HG03432 (cell line): ENCODE data around the gene PON3.

Experiments used
- ATAC-seq: cut with Tn5 transposase; IDR thresholded peaks from one replicate; pipeline ENCODE4 v1.9.1; 2021; ENCODE audit warnings: mild to moderate bottlenecking, moderate library complexity; ENCODE audit not compliant: unreplicated experiment

Gene PON3

DNA sequence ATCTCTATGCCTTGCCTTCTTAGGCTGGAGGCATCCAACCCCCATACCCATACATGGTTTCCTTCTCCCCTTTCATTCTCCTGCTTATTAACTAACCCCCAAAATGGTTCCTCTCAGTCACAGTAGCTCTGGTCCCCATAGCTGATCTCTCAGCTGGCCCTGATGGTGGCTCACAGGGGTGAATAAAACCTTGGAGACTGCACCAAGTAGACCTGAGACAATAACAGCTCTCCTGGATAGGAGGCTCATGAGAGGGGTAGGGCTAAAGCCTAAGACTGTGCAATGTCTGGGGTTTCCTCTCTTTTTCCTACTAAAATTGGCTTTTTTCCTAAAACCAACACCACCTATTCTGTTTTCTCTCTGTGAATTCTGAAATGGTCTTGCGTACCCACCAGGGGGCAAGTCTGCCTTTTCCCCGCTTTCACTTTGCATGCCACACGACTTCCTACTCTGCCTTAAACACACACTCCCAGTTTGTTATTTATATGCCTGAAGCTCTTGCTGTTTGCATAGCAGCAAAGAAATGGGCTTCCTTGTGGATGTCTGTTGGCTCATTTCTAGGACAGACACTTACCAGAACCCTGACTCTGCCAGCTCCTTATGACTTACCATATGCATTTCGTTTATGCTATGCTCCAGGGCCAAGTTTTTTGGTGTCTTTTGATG, 53.4 kb downstream of the PON3 start:
- ATAC-seq: no peak

DNA sequence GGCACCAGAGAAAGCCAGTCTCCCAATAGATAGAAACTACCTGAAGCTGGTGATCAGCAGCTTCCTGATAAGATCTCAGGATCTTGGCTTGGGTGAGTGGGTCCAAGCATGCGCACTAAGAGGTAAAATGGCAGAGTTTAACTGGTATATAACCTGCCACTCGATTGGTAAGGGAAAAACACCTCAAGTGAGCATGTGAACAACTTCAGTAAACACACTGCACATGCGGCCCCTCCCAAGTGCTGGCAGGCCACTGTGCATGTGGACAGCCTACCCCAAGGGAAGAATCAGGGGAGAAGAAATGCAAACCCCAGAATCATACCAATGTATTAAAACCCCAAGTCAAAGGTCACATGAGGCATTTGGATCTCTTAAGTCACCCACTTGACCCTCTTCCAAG, 54.1 kb downstream of the PON3 start:
- ATAC-seq: no peak

DNA sequence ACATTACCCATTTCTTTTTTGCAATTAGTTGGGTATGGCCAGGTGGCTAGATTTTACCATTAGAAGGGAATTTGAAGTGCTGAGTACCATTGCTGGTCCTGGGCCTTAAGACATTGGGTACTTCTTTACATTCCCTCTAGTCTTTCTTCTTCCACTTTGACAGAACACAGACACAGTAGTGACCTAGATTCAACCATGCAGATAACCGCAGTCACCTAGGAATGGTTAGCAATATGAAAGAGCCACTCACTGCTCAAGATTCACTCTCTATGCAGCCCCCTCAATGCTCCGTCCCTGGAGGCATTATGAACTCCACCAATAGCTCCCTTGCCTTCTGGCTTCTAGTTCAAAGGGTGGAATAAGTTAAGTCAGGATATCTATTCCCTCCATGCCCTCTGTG, 55.7 kb downstream of the PON3 start:
- ATAC-seq: no peak

DNA sequence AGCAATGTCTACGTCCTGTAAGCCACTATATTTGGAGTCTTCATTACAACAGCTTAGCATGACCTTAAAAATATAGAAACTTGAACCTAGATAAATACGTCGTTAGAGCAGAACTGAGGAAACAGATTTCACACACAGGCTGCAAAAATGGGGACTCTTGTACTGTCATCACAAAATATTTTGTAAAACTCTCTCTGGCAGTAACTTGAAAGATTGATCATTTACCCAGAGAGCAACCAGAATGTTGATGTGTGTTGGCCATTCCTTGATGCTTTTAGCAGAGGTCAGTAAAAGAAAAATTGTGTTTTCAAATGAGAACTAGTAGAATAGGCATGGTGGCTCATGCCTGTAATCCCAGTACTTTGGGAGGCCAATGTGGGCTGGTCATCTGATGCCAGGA, 57.3 kb downstream of the PON3 start:
- ATAC-seq: no peak

DNA sequence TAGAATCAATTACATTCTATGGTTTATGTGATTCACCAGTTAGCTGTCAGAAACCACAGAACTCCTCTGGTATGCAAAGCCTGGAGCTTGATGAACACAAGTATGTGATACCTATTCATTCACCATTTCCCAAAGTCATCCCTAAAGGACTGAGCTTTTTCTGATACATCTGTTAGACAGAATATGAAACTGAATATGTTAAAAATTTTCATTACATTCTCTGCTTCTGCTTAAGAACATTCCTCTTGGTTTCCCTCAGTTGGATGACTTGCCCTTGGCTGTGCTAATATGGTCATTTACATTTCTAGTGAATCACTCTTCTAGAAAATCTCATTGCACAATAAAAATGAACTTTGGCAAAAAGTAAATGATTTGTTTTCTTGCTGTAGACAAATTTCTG, 61.1 kb downstream of the PON3 start:
- ATAC-seq: no peak

DNA sequence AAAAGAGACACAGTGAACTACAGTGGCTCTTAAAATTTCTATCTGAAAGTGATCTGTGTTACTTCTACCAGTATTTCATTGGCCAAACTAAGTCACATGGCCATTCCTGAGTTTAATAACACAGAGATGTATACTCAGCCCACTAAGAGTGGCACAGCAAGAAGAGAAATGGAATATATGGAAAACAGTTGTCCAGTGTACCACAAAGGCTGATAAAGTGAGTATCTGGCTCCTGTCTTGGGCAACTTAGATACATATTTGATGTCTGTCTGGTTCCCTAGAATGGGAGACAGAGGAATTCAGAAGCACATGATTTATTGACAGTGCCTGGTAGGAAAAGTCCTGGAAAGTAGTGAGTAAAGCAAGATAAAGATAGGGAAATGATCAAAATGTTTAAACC, 61.7 kb downstream of the PON3 start:
- ATAC-seq: no peak

DNA sequence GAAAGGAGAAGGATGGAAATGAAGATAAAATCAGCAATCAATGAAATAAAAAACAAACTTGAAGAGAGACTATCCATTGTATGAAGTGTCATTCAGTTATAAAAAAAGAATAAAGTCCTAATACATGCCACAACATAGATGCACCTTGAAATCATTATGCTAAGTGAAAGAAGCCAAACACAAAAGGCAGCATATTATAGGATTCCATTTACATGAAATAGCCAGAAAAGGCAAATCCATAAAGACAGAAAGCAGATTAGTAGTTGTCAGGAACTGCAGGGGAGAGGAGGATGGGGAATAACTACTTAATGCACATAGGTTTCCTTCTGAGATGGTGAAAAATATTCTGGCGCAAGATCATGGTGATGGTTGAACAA, 65.2 kb downstream of the PON3 start:
- peak; percentile 37 for ATAC-seq

DNA sequence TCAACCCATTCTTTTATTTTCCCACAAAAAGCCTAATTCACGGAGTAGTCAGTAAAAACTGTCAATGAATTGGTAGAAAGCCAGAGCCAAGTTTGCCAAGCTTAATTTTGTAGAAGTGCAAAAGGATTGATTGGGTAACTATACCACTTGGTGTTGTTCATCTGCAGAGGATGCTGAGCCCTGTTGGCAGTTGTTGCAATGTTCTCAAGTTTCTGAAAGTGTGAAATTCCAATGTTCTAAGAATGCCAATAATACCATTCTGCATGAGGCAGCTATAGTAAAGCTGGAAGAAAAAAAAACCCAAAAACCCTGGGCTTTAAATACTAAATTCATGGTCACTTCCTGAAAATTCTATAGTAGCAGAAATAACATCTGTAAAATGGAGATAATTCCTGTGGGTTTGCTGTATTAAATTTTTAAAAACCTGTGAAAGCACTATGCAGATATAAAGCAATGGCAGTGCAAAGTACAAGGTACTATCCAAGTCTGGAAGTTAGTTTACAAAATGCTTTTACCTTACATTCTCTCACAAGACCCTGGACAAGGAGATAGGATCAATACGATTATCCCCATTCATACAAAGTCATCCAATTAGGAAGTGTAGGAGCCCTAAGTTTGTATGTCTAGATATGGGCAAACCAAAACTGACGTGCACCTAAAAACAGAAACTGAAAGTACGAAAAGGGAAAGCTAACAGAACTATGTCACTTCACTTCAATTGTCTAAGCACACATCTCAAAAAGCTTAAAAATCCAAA, 65.8 kb downstream of the PON3 start:
- peak; percentile 99 for ATAC-seq

DNA sequence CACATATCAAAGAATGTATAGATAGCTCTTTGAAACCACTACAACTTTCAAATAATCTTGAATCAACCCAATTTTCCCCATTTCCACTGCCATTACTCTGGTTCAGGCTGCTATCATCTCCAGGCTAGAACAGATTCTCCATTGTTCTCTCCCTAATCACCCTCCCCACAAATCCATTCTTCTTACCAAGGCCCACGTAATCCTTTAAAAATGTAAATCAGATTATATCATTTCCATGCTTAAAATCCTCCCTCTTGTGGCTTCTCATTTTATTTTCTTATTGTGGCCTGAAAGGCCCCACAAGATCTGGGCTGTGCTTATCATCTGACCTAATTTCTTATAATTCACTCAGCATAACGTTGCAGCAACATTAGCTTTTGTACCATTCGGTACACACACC, 68.8 kb downstream of the PON3 start:
- no peak for ATAC-seq

DNA sequence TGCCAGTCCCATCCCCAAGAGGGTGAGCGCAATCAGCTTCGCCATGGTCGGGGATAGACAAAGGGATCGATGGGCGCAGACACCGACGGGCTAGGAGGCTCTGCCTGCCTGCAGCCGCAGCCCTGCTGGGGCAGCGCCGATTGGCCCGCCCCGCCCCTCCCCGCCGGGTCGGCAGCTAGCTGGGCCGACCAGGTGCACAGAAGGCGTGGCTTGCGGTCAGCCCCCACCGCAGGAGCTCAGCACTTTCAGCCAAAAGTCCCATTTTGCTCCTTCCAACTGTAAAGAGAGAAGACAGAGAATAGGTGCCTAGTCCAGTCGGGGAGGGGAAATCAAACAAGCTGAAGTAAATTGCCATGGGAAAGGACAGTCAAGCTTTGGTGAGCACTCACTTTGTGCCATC, 71.7 kb downstream of the PON3 start, which contains the start of gene PON1:
Gene PON1 (minus strand): TSS at position 102 of the 400 bp plus-strand sequence. CDS start 57 bp downstream, at position 45.
- ATAC-seq: peak; percentile 78

DNA sequence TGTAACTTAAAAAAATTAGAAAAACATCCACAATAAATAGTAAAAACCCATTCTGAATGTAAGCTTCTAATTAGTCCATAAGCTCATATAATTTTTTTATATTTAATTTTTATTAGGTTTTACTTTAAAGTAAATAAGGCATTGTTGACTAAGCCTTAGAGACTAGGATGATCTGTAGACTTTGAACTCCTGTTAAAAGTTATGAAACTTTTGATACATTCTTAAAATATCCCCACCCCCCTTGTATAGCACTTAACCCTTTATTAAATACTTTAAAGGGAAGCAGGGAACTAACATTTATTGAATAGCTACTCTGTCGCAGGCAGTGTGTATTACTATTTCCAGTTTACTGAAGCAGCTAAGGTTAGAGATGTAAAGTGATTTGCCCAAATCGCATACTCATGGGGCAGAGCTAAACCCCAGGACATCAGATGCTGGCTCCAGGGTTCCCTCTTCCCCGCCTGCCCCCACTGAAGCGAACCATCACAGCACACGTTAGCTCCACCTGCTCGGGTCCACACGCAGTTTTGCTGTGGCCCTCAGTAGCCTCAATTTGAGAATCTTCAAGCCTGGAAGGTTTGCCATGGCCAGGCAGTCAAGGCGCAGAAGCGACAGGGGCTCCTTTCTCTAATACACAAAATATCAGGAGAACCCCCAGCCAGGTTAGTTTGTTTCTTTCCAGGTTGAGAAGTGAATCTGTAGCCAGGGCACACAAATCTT, 72.6 kb downstream of the PON3 start:
- ATAC-seq: no peak

DNA sequence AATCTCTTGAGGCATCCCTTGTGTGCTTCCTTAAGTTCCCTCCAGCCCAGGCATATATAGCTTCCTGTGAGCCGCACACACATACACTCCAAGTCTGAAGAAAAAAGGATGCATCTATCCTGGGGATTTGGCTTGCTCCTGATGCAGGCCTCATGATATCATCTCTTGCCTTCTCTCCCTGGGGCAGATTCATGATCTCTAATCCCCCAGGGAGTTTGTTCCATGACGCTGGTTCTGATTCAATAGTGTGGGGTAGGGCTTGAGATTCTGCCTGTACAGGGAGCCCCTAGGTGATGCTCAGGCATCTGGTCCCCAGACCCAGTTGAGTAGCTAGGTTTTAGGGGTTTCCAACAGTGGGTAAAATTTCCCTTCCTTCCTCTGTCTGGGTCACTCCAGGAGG, 73.3 kb downstream of the PON3 start:
- no peak for ATAC-seq

DNA sequence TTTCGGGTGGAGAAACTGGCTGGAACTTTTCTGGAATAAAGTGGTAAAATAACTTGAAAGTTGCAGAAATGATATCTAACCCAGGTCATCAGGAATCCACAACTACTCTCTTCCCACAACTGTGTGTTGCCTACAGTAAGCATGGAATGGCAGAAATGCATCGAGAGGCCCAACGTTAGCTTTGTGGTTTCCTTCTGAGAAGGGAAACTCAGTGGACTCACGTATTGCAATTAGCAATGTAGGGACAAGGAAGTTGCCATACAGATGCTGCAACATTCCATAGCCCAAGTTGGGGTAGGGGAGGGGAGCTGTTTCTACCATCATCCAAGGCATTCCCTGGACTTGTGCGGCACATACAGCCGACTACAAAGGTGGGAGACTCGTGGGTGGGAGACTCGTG, 73.8 kb downstream of the PON3 start:
- ATAC-seq: no peak

DNA sequence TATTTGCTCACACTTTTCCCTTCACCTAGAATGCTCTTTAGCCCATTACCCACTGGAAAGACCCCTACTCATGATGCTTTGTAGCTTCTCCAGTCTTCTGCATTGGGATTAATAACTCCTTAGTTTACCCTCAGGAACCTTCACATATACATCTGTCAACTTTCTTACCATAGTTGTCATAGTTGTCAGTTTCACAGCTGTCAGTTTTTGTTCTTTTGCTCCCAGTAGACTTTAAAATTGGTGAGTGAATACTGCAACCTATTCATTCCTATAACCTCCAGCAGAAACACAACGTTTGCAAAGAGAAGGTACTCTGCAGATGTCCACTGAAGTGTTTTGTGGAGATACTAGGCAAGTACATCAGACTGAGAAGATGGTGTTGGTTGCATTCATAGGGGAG, 74.5 kb downstream of the PON3 start:
- no peak for ATAC-seq

DNA sequence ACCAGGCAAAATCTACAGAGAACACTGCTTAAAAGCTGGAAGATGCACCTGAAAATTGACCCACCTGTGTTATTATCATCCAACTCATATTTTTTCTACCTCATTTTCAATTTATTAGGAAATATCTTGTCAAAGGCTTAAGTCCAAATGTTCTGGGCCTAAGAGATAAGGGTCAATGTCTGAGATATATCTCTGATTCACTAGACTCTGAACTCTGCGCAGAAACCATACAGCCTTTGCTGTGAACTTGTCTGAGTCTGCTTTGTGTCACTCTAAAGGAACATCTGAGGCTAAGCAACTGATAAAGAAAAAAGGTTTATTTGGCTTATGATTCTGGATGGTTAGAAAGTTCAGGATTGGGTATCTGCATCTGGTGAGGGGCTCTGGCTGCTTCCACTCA, 75.5 kb downstream of the PON3 start:
- no peak for ATAC-seq

DNA sequence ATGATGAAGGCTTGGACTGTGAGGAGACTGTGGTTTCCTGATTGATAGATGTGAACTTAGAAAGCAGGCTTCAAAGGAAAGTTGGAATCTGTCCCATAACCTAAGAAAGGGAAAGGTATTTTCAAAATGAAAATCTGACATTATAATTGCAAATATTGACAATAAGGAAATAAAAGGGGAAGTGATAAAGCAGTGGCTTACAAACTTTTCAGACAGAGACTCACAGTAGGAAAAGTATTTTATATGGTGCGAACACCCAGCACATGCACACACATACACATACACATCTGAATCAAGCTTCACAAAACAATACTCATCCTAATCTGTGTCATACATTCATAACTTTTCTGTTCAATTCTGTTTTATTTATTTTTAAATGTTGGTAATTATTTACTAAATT, 76.6 kb downstream of the PON3 start:
- ATAC-seq: no peak

DNA sequence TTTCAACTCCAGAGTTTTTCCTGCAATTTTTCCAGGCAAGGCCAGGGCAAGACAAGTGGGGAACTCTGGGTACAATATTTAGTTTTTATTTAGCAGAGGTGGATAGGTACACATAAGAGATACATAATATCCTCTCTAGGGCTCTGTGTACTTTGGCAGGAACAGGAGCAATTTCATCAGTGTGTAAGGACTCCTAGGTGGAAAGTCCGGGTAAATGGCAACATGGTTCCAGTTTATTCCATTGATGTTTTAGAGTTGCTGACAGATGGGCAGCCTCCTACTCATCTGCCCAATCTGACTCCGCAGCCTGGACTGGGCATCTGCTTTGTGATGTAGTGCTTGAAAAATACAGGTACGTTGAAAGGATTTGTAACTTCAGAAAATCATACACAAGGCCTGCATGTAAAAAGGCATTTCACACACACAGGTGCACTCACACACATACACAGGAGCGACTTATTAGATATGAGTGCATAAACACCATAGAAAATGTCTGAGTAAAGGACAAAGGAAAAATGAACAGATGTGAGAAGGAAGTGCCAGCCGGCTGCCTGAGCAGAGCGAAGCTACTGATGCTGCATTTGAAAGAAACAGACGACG, 77.6 kb downstream of the PON3 start:
- no peak for ATAC-seq

DNA sequence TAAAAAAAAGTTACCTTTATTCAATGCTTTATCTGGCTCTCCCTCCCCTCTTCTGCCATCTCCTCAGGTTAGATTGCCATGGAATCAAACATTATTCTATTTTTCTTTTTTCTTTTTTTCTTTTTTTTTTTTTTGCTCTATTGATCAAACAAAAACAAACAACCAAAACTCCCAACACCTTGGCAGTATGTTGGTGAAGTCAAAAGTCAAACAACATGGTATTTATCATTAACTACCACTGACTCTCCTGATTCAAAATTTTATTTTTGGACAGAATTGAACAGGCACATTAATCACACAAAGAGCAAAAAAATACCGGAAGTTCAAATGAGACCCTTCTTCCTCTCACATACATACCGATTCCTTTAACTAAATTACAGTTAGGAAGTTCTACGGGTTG, 78.2 kb downstream of the PON3 start:
- ATAC-seq: no peak

DNA sequence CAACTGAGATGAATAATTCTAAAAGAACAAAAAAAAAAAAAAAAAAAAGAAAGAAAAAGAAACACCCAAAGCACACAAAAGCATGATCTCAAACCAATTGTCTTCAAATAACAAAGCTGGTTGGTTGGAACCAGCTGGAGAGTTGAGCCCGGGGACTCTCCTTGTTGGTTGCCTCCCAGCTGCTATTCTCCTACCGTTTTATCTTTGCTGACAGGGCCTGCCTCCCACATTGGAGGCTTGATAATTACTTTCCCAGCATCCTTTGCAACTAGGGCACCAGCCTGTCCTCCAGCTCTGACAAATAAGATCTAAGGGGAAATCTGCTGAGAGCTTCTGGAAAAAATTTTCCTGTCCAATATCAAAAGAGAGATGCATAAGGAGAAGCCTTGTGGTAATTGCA, 78.6 kb downstream of the PON3 start:
- ATAC-seq: no peak

DNA sequence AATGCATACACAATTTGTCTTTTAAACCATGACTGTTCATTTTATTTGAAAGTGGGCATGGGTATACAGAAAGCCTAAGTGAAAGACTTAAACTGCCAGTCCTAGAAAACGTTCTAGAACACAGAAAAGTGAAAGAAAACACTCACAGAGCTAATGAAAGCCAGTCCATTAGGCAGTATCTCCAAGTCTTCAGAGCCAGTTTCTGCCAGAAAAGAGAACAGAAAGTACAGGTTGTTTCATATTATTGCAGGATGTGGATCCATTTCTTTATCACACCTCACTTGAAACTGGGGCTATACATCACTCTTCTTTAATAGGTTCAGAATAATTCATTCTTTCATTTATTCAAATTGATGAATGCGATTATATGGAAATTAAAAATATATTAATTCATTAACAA, 79.6 kb downstream of the PON3 start:
- ATAC-seq: peak; percentile 80

DNA sequence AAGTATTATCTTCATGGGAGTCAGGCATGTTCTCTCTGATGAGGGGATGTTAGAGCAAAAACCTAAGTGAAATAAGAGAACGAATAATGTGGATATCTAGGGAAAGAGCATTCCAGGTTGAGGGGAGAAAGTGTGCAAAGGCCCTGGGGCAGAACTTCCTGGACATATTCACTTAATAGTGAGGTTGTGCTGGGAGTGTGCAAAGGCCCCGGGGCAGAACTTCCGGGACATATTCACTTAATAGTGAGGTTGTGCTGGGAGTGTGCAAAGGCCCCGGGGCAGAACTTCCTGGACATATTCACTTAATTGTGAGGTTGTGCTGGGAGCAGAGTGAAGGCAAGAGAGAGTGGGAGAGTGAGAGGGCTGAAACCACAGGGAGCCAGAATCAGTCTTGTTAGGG, 83.6 kb downstream of the PON3 start:
- ATAC-seq: no peak

DNA sequence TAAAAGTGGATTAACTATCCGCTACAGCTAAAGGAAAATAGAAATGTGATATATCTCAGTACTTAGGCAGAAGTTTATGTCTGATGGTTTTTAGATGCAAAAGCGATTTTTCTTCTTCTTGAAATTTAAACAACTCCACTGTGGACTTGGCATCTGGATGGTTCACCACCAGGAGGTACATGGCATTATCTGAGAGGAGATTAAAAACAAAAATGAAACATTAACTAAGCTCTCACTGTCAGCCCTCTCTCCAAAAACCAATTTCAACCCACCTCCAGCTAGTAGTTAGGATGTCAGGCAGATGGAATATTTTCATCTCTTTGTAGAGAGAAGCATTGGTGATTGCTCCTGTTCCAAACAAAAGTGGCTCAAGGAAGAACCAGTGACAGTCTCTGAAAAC, 84.8 kb downstream of the PON3 start:
- no peak for ATAC-seq
